HG03139 (cell line): ENCODE data around the gene CYTH4.

Experiments
- ATAC-seq: cut with Tn5 transposase; IDR thresholded peaks from one replicate; pipeline ENCODE4 v1.9.1; 2021; ENCODE audit not compliant: unreplicated experiment

CYTH4 gene

DNA sequence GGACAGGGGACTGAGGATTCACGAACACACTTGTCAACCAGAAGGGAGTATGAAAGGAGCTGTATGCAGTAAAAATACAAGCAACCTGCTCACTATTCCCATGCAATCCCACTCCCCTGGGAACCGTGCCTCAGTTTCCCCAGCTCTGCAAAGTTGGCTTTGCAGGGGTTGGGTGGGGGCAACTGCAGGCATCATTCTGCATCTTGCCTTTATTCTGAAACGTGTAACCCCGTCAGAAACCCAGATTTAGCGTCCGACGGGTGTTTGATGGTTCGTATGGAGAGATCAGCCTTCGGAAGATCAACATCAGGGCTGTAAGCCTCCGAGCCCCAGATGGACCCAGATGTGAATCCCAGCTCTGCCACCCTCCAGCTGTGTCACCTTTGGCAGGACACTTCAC, 3.6 kb downstream of the CYTH4 start:
- ATAC-seq: no peak

DNA sequence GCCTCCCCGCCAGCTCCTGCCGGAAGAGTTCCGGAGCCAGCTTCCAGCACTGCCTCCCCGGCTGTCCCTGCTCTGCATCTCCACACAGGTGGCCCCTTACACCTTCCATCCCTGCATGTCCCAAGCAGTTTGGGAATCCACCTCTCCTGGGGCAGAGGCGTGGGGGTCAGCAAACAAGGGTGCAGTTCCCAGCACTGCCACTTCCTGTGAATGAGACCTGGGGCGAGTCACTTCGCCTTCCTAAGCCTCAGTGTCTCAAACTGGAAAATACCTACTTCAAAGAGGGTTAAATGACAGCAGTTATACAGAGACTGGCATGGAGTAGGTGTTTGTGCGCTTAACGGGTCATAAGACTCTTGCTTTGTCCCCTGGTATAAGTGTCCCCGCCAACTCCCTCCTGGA, 5.2 kb downstream of the CYTH4 start:
- ATAC-seq: no peak

GRCh38 chr22:37288521-37288920, 6.2 kb downstream of the CYTH4 start:
- no peak for ATAC-seq

DNA sequence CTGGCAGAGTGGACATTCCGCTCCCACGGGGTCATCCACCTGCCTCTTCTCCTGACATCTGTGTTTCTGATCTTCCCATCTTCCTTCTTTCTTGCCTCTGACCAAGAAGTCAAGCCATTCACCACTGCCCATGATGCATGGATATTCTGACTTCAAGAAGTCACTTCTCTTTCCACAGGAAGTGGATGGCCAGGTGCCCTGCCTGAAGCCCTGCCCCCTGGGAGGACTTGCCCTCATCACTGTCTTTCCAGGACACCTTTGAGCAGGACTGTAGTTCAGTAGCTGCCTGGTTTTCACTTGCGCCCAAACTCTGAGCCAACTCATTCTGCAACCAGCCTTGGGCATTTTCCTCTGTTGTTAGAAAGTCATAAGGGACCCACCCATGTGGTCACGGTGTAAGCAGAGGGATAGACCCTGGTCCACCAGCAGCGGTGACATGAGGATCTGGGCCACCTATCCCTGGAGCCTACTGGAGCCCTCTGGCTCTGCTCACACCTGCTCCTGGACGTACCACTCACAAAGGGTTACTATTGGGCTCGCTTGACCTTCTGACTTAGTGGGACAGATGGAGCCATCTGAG, 6.9 kb downstream of the CYTH4 start:
- no peak for ATAC-seq

DNA sequence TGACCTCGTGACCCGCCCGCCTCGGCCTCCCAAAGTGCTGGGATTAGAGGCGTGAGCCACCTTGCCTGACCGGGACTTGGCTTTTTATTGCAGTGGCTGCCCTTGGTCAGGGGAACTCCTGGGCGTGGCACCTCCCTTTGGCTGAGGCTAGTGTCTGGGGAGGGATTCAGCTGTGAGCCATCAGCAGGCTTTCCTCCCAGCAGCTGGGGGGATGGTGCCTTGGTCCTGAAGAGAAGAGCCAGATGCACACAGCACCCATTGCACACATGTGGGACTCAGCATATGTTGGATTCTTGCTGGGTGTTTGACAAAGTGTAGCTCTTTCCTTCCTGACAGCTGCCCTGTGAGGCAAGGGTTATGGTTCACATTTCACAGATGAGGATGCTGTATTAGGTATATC, 8.4 kb downstream of the CYTH4 start:
- no peak for ATAC-seq

DNA sequence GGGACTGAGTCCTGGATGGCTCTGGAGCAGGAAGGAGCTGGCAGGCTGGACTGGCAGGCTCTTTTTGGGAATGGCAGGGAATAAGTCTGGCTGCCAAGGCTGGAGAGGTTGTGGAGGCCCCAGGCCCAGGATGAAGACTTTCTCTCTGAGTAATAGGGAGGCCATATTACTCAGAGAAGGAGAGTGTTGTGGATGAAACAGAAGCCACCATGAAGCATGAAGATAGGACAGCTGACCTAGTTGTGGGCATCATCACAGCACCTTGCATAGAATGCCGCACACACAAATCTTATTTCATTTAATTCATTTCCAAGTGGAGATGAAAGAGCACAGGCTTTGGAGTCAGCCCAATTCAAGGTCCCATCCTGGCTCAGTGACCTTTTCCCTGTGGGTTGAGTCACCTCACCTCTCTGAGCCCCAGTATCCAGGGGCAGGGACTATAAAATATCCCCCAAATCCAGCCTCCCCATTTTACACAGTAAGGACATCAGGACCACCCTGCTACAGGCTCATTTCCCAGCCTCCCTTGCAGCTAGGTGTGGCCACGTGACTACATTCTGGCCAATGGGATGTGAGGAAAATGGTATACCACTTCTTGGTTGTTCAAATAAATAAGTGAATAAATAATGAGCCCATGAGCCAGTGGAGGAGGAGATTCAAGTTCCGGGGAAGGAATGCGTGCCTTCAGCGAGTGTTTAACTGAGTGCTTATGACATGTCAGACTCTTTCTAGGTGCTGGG, 9.4 kb downstream of the CYTH4 start:
- no peak for ATAC-seq

GRCh38 chr22:37292641-37293040, 10.3 kb downstream of the CYTH4 start:
- no peak for ATAC-seq

- no peak for ATAC-seq
These were observed 10.9 kb downstream of the CYTH4 start for GRCh38 chr22:37293172-37293571.

GRCh38 chr22:37294747-37295146, 12.4 kb downstream of the CYTH4 start:
- no peak for ATAC-seq

GRCh38 chr22:37295213-37295886, 13.0 kb downstream of the CYTH4 start:
- no peak for ATAC-seq

- no peak for ATAC-seq
These were observed 13.6 kb downstream of the CYTH4 start for GRCh38 chr22:37295946-37296345.

DNA sequence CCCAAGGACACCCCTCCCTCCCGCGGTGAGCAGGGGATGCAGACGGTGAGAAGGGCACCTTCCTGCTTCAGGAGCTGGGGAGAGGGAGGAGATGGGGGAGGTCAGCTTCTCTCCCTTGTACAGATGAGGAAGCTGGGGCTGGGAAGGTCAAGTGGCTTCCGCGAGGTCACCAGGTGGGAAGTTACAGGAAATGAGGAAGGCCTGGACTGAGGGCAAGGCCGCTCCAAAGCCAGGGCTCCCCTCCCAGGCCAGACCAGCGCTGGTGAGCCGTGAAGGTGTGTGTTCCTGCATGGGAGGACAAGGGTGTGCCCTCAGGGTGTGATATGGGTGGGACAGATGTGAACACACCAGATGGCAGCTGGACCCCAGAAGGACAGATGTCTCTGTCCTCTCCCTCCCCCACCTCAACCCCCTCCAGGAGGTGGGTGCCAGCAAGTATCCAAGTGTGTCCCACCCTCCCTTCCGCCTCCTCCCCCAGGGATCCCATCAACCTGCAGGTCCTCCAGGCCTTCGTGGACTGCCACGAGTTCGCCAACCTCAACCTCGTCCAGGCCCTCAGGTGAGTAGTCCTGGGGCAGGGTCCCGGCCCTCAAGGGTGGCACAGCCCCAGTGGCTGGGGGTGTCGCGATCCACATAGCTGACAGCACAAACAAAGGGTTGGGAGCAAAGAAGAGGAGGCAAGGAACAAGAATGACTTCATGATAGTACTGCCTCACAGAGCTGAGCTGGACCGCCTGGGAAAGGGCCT, 16.6 kb downstream of the CYTH4 start:
- no peak for ATAC-seq

- no peak for ATAC-seq
These were observed 17.7 kb downstream of the CYTH4 start for GRCh38 chr22:37299969-37300509.

- ATAC-seq: no peak
These were observed 18.3 kb downstream of the CYTH4 start for GRCh38 chr22:37300551-37301017.

GRCh38 chr22:37301144-37301830, 19.0 kb downstream of the CYTH4 start:
- ATAC-seq: no peak

DNA sequence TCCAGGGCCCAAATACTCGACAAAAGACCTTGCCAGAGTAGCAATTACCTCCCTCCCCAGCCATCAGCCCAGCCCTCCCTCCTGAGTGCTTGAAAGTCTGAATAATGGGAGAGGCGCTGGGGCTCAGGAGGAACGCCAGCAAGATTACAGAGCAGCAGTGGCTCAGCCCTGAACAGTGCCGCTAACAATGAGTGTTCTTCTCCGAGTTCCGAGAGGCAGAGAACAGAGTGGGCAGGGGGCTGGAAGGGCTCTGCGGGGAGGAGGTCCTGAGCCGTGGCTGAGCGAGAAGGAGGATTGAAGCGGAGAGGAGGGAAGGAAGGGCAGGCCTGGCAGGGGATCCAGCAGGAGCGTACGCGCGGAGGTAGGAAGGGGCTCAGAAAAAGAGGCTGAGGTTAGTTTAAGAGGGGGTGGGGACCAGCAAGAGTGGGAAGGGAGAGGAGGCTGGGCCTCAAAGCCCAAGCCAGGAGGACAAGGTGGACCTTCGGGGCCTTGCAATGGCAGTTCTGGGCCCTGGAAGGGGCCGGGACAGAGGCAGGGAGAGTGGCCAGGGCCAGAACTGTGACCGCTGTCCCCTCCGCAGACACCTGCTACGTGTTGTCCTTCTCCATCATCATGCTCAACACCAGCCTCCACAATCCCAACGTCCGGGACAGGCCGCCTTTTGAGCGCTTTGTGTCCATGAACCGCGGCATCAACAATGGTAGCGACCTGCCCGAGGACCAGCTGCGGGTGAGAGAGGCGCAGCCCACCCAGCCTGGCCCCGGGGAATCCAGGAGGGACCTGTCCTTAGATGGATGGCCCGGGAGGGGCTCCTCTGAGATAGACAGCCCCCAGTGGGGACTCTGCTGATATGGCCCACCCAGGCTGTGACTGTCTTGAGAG, 20.6 kb downstream of the CYTH4 start:
- no peak for ATAC-seq

DNA sequence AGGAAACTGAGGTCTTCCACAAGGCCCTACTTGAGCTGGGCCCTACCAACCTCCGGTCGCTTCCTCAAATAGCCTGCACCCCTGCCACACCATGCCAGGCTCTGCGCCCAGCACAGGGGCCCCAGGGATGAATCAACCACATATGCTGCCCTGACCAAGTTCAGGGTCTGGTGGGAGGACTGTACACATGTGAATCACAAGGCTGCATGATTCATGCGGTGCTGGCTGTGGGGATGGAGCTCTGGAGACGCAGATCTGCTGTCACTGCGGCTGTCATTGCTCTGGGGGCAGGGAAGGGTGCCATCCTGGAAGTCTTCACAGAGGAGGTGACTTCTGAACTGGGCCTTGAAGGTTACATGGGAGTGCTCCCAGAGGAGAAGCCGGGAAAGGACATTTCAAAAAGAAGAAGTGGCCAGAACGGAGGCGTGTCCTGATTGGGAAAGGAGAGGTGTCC, 21.5 kb downstream of the CYTH4 start:
- no peak for ATAC-seq

- no peak for ATAC-seq
These were observed 22.5 kb downstream of the CYTH4 start for GRCh38 chr22:37304595-37305343.

GRCh38 chr22:37305887-37306286, 23.6 kb downstream of the CYTH4 start:
- no peak for ATAC-seq
